Activated CD4-positive, alpha-beta T cell treated with anti-CD3 and anti-CD28 coated beads, Interleukin-10, Interleukin-2, amounts not matched to agents 100 ng/mL and 50 ng/mL, durations not matched to agents 16 hours and 8 hours (primary cell): Measurements from ENCODE around the gene PRCC.
A peak's percentile ranks its signal among the peaks of the same experiment; 100 is the strongest.

Experiments used
- DNase-seq: peaks from one replicate; pipeline ENCODE4 v3.0.0-alpha.2; 2020

The PRCC gene

DNA sequence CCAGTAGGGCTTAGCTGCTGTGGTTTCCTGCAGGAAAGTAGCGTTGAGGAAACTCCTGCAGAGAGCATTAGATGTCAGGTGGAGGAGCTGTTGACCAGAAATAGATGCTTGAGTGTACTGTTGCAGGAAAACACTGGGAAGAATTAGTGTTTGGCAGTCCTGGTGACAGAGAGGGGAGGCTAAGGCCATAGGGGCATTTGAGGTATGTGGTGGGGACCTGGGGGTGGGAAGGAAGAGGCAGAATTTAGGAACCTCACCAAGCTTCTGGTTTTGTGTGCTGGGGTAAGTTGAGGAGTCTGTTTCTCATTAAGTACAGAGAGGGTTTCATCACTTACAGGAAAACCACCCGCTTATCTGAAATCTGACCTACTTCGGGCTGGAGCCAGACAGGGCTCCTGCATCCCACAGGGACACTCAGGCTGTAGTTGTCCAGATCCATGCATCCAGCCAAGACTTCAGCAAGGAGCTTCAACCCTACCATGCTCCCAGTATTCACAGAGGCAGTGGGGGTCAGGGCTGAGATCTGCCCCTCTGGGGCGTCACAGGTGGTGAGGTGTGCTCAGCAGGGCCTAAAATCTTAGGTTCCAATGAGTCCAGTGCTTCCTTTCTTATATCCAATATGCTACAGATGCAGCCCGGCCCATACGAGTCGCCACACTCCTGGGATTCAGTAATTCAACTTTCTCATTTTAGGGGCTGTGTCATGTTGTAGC lies 34.2 kb downstream of the PRCC start:
- no peak for DNase-seq

DNA sequence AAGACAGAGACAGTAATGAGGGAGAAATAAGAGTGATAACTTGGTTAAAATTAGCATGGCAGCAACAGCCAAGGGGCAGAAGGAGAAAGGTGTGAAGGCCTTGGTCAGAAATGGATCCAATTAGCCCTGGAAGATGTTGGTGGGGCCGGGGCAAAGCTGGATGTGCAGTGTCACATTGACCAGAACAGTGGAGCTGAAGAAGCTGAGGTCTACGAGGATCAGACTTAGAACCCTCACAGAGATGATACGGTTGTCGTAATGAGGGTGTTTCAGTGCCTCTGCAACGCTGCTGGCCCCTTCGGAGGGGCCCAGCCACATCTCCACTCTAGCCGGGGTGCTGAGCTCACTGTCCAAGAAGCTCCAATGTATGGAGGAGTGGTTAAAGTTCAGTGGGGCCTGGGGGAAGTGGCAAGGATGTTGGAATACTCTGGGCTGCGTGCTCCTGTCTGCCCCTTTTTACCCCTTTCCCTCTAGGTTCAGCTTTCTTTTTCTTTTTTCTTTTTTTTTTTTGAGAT lies 35.1 kb downstream of the PRCC start:
- no peak for DNase-seq

DNA sequence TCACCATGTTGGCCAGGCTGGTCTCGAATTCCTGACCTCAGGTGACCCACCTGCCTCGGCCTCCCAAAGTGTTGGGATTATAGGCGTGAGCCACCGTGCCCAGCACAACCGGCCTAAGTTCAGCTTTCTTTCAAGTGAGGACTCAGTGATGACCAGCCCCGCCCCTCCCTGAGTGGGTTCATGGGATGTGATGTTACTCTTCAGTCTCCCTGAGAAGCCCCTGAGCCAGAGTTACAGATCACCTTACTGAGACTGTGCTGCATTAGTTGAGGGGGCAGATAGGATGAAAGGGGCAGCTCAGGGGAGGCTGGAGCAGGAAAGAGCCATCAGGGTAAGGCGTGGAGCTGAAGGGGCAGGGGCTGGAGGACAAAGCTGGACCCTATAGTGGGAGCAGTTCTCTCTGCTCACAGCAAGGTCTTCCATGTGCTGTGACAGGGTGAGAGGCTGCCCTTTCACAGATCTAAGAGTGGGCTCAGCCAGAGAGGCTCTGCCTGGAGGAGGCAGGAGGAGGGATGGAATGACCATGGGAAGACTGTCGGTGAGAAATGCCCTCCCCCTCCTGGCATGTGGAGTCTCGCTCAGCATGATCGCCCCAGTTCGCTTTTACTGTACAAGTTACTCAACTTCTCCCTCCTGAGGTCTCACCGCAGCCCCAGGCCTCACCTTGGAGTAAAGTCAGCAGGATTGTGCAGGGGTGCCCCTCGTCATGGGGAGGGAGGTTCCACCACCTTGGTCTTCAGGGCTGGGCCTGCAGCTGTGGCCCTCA lies 35.9 kb downstream of the PRCC start:
- DNase-seq = no peak

DNA sequence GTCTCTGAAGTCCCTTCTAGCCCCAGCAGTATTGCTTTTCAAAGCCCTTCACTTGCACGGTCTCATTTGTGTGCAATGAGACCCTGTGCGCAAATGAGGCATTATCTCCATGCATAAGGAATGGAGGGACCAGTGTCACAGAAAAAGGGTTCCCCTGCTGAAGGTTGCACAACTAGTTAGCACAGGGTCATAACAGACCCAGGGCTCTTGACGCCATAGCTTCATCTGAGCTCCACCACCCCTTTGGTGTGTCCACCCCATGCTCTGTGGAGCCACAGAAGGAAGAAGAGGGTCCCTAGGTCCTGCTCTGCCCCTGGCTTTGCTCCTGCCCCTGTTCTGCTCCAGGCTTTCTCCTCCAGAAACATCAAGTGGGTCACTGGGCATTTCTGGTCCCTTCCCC lies 36.7 kb downstream of the PRCC start:
- DNase-seq = no peak

DNA sequence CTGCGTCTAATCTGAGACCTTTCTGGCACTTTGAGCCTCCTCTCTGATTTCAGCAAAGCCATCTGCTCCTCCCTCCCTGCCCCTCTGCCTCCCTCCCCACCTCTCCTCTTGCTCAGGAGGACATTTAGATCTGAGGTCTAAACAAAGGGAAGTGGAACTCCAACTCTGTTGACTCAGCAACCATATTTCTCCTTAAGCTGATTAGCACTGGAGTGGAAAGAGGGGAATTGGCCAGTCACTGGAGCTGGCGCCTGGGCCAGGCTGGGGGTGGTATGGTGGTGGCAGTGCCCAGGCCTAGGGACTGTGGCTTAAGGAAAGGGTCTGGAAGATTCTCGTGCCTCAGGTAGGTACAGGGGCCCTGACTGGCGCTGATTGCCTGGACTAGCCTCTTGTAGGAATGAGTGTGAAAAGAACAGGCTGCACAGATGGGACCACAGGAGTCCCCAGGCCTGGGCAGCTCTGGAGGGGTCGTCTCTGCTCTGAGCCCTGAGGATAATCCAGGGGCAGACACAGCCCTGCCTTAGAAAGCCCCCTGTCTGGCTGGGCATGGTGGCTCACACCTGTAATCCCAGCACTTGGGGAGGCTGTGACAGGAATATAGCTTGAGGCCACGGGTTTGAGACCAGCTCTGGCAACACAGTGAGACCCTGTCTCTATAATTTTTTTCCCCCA lies 37.4 kb downstream of the PRCC start:
- DNase-seq = no peak

DNA sequence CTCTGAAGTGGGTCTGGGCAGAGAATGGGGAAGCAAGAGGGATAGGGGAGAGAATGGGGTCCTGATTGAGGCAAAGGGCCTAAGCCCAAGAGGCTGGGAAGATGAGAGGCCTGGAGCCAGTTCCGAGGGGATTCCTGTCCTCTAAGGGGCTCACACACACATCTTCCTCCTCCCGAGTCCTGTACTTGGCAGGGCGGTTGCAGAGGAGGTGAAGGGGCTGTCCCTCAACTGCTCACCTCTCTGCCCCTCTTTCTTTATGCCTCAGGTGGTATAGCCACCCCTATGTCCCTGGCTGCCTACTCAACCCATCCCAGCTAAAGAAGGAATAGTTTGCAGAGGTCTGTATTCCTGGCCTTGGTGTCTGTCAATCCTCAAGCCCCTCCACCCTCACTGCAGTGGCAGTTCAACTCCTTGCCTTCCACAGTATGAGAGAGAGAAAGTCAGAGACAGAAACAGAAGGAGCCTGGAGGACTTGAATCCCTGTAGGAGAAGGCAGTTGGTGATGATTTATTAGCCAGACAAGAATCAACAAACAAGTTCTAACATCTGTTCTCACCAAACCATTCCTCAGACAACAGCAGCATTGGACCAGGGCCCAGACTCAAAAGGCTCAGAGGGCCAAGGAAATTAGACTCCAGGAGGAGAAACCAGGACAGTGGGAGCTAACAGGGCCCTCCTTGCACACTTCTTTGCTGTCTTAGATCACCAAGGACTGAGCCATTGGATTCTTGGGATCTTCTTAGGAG lies 38.6 kb downstream of the PRCC start:
- no peak for DNase-seq

DNA sequence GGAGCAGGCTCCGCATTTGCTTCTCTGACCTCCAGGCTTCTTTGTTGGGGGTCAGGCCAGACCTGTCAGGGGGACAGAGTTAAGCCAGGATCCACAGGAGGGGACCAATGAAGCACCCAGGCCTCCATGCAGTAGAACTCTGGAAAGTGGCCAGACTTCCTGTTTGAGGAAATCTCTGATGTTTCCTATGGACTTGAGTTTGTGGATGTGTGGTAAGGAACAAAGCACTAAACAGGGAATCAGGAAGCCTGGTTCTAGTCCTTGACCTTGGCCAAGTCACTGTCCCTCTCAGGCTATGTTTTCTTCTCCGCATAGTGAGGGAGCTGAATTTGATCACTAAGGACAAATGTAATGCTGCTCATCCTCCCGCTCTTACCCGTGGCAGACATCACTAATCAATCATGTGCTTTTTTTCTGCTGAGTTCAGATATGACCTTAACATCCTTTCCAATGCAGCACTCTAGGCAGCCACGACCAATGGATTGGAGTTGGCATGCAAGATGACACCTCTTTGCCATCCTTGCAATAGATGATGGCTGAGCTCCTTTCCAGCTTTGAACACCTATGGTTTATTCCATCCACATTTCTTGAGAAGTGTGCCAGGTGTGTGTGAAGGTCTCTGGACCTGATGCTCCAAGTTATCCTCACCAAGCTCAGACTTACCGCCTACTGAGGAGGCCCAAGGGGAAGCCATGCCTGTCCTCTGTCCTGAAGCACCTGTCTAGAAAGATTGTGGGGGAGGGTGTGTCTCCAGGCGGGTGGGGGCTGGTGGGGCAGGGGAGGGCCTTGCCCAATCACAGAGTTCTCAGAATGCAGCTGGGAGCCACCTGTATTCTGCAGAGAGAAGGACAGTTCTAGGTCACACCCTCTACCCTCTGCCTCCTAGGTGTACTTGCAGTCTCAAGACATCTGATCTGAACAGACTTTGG lies 39.4 kb downstream of the PRCC start:
- DNase-seq = no peak

DNA sequence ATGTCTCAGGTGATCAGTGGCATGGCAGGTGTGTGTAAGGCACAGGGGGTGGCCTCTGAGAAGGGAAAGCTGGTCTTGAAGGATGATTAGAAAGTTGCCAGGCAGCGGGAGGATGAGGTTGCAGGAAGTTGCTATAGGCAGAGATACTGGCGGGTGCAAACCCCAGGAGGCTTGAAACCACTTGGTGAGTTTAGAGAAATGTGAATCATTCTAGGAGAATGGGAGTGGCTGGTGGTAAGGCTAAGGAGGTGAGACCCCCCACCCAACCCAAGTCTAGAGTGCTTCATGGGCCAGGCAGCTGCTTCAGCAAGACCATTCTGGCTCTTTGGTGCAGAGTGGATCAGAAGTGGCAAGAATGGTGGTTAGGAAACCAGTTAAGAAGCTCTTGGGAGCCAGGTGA lies 40.3 kb downstream of the PRCC start:
- peak; percentile 81 for DNase-seq

DNA sequence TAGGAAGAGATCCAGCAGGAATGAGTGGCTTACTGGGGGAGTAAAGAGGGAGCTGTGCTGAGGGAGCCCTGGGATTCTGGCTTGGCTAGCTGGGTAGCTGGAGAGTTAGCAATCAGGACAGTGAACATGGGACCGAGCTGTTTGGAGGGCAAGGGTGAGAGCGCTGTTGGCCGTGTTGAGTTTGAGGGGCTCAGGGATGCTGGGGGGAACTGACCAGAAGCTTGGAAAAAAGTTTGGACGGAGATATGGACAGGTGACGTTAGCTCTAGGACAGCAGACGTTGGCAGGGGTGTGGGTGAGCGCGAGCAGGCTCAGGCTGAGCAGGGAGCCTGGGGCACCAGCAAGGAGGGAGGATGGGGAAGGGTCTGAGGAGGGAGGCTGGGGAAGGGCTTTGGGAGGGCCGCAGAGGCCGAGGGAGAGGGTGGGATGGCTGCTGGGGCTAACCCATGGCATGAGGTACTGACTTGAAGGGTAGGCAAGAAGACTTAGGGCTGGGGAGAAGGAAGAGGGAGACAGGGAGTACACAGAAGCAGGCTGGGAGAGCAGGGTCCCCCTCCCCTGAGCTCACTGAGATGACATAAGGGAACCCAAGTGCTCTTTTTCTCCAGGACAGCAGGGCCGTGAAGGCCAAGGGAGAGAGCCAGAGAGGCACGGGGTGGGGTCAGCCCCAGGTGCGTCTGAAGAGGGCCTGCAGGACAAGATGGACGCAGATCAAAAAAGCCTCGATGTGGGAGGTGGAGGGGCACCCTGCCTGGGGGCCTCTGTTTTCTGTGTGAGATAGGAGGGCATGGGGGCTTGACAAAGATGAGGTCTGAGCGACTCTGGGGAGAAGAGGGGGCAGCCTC lies 41.1 kb downstream of the PRCC start:
- DNase-seq = no peak

DNA sequence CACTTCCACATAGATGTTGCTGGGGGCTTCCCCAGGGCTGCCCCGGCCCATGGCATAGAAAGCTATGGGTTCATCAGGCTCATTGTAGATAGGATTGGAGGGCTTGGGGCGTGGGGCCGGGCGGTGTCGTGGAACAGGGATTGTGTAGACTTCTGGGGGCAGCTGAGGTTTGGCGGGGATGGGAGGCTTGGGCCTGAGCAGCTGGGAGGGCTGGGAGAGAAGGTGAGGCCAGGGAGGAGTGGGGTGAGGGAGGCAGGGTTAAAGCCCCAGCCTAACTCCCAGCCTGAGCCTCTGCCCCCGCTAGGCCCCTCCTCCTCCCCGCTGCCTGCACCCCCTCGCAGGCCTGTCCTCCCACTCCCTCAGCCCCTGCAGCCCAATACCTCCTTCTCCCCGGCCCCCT lies 41.9 kb downstream of the PRCC start:
- no peak for DNase-seq

DNA sequence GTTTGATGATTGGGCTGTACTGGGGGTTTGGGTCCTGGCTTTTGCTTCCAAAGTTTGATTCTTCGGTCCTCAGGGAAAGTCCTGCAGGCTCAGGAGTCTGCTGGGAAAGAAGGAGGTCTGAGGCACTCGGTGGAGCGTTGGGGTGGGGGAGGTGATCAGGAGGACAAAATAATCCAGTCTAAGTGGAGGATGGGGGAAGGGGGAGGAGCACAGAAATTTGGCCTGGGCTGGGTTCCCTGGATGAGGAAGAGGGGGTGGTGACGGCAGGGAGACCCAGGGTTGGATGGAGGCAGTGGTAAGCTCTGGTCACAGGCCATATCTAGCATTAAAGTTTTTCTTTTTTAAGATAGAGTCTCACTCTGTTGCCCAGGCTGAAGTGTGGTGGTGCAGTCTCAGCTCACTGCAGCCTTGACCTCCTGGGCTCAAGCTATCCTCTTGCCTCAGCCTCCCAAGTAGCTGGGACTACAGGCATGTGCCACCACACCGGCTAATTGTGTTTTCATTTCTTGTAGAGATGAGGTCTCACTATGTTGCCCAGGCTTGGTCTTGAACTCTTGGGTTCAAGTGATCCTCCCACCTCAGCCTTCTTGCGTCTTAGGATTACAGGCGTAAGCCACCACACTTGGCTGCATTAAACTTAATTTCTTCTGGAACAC lies 42.5 kb downstream of the PRCC start:
- no peak for DNase-seq

DNA sequence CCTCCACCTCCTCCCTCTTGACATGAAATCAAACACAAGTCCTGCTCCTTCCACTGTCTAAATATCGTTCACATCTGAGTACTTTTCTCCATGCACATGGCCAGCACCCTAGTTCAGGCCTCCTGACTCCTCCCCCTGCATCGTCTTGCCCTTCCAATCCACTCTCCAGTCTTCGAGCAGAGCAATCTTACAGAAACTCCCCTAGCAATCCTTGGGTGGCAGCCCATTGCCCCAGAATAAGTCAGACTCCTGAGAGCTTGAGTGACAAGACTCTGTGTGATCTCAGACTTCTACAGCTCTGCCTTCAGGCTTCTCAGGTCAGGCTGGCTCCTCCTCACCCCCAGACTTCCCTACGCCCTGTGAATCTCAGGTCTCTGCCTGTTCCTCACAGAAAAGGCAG lies 43.8 kb downstream of the PRCC start:
- no peak for DNase-seq

DNA sequence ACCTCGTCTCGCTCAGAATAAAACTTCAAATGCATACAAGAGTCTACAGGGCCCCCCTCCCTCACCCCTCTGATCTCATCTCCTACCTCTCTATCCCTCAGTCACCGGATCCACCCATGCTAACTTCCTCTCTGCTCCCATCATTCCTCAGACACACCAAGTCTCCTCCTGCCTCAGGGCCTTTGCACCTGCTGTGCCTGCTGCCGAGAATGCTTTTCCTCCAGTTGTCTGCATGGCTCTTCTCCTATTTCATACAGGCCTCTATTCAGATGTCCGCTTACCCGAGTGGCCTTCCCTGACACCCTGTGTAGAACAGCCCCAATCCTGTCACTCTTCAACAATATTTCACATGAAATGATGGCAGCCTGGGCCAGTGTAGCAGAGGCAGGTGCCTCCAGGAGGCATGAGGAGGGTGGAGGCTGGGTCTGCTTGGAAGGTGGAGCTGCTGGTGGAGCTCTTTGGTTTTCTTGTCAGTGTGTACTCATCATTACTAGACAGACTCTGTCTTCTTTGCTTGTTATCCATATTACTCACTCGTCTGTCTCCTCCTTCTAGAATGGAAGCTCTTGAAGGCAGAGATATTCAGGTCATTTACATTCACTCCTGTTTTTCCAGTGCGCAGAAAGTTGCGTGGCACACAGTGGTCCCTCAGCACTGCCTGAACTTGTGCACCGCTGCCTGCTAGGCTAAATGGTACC lies 45.1 kb downstream of the PRCC start:
- no peak for DNase-seq

DNA sequence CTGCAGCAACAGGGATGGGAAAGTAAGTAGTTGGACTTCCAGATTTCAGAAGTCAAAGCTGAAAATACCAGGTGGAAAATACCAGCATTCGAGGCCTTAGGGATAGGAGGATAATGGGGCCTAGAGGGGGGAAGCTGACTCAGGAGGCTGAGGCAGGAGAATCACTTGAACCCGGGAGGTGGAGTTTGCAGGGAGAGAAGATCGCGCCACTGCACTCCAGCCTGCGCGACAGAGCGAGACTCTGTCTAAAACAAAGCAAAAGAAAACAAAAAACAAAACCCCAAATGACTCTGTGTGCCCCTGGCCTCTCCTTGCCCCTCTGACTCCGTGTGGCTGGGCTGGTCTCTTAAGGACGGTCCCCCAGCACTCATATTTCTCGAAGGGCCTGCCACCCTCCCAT lies 46.0 kb downstream of the PRCC start:
- DNase-seq = no peak

DNA sequence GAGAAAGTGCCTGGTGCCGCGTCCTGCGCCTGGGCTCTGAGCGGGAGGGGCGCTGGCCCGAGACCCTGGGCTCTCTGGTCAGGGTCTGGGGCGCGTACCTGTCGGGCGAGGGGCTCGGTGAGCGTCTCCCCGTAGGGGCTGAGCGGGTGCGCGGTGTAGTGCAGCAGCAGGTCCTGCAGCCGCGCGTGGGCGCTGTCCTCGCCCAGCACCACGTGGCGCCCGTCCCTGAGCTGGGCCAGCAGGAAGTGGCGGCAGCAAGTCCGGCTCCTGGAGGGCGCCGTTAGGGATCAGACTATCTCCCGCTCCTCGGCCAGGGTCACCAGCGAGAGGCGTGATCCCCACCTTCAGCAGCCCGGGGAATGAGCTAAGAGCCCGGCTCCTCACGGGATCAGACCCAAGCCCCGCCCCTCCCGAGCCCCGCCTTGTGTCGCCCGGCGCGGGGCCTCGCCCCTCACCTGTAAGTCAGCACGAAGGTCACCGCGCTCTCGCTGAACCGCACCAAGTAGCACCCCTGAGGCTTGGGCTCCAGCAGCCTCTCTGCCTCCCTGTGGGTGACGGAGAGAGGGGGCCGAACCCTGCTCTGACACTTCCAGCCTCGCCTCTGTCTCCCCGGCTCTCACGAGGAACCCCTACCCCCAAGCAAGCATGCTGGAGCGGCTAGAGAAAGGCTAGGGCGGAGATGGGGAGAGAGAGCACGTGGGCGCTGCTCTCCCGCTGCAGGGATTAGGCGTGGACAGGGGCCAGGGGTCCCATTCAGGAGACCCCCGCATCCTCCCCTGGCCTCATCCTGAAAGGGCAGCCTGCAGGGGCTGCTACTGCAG lies 46.6 kb downstream of the PRCC start:
- DNase-seq = peak; percentile 83

DNA sequence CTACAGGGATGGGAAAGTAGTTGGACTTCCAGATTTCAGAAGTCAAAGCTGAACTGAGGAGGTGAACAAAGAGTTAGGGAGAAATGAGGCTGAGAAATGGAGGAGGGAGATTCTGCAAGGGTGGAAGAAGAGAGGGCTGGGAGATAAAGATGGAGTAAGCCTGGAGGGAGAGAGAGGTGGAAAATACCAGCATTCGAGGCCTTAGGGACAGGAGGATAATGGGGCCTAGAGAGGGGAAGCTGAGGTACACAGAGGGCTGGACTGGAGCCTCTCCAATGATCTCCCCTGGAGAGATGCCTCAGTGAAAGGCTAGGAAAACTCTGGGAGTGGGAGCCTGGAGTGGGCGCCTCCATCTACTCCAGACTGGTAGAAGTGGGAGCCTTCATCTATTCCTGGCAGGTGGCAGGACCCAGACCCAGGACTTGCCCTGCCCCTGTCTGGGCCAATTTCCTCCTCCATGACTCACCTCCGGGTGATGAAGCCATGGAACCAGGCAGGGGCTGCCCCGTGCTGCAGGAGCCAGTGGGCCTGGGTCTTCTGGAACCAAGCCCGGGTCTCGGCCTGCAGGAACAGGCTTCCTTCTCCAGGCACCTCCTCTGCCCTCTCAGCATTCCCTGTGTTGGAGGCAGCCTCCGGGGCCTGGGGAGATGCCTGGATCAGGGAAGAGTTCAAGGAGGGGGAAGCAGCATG lies 47.4 kb downstream of the PRCC start:
- DNase-seq = peak; percentile 71

DNA sequence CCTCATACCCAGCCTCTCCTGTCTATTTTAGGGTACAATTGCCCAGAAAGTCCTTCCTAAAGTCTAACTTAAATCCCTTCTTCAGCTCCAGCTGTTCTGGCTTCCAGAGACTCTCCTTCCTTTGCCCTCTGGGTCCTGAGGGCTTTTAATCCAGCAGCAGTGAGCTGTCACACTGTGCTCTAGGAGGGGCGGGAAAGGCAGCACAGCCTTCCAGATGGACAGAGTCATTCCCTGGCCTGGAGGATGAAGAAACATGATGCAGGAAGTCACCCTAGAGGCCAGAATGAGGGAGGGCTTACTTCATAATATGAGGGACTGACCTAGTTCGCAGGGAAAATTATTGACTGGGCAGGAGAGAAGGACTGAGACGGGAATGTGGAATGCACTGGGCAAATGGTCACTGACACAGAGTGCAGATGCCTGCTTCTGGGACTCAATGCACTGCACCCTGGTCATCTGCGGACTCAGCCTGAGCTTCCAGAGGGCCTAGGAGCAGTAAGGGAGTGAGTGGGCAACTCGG lies 48.0 kb downstream of the PRCC start:
- peak; percentile 30 for DNase-seq

DNA sequence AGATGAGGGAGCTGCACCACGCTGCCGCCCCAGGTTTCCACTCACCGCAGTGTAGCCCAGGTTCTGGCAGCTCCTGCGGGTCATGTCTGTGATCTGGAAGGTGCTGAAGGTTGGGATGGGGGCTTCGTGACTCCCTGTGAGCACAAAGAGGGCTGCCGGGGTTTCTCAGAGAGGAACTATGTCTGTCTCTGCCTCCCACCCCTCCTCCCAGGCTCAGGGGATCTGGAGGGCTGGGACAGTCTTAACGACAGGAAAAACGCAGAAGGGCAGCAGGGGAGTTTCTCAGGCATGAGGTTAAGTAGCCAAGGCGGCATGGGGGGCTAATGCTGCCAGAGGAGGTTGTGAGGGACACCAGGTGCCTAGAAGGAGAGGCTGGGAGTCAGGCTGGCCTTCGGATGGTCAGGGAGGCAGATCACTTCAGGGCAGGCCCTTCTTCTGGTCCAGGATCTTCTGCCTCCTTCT lies 48.7 kb downstream of the PRCC start:
- DNase-seq = no peak
